NCI-H1105 treated with DMSO at 0.1 percent for 48 hours (cell line): ENCODE data around the gene C4orf36.

Source experiments
- DNase-seq: peaks from one replicate; lab custom pipeline; 2025; lab: John Stamatoyannopoulos, UW

Gene C4orf36, protein sequence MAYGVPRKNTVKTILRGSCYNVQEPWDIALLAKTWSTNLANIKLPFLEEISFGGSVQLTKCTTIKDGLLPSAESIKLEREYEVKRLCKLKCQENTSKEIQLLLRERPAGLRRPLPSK

DNA sequence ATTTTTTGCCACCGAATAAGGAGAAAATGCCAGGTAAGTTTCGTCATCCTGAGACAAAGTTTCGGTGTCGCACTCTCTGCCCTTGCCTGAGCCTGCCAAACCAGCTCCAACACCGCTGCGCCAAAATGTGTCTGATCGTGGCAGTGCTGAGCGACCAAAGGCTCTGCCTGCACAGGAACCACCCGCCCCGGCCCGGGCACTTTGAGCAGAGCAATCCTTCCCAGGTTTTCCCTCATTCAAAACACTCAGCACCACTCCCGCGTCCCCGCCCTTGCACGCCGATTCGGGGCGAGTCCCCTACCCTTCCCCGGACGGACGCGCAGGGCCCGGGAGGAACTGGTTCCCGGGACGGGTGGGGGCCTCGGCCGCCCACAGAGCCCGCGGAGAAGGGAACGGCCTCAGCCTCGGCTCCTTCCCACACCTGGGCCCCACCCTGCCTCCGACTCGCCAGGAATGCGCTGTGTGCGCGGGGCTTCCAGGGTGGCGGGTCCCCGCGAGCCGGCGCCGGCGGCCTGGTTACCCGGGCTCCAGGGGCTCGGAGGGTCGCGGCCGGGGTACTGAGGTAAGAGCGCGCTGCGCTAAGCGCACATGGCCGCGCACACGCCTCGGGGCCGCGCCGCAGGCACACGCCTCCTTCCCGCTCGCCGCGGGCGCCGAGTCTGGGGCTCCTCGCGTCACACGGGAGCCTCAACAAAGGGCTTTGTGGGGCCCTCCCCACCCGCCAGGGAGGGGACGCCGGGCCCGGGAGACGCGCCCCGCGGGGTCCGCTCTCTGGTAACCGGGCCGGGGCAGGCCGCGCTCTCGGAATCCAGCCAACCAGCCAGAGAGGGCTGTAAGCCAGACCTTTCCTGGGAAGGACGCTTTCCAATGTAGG lies at the start of gene C4orf36:
TSS of gene C4orf36 (minus strand) at position 661 of the 874 bp plus-strand sequence. CDS start 902 bp downstream, outside the sequence.
- DNase-seq = peak; percentile 62

DNA sequence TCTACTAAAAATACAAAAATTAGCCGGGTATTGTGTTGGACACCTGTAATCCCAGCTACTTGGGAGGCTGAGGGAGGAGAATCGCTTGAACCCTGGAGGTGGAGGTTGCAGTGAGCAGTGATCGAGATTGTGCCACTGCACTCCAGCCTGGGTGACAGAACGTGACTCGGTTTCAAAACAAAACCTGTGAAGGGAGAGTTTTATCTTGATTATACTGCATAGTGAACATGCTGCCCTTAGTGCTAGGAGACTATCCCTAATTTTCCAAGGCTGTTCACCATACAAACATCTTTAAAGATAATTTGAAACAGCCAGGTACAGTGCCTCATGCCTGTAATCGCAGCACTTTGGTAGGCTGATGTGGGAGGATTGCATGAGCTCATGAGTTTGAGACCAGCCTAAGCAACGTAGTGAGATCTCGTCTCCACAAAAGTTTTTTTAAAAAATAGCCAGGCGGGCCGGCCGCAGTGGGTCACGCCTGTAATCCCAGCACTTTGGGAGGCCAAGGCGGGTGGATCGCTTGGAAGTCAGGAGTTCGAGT lies 48.8 kb upstream of the C4orf36 start:
- DNase-seq = no peak

DNA sequence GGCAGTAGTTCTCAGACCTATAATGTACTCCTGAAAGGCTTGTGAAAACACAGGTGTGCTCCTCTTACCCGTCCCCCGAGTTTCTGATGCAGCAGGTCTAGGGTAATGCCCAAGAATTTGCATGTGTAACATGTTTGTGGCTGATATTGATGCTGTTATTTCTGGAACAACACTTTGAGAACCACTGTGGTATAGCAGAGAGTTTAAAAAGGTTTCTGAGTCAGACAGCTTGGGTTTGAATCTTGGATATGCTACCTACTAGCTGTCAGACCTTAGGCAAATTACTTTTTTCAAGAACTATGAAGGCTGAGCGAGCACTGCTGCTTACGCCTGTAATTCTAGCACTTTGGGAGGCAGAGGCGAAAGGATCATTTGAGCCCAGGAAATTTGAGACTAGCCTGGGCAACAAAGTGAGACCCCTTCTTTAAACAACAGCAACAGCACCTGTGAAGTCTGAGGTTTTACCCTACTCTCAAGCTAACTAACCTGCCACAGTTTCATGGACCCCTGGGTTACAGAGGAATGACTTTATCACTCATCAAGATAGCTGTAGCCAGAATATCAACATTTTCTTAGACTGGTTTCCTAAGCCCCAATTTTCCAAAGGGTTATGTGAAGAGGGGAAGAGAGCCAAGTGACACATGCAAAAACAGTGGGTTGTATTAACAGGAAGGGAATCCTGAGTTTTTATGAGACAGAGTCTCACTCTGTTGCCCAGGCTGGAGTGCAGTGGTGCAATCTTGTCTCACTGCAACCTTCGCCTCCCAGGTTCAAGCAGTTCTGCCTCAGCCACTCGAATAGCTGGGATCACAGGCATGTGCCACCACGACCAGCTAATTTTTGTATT lies 47.7 kb upstream of the C4orf36 start:
- DNase-seq = no peak

DNA sequence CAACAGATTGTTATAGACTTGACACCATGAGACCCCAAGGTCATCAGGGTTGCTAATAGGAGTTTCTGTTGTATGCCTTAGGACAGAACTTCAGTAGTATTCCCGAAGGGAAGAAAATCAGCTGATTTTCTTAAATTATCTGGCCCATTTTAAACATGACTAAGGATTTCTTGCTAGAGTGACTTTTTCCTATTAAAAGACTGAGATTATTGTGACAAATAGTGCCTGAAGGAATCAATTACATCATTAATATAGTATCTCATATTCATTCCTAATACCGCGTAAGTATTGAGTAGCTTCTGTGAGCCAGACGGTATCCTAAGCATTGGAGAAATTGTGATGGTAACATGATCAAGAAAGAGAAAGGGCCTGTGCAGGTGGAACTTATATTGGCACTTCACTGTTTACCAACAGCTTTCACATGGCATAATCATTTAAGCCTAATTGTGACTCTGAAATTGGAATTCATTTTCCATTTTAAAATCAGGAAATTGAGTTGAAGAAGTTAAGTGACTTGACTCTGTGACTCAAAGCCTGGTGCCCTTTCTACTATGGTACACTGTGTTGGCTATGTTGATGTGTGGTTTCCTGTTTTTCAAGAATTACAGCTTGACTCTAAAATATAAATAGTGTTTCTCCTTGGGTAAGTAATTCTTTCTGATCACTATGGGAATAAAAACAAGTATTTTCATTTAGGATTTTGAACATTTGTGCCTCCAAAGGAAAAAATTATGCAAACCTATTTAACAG lies 46.7 kb upstream of the C4orf36 start:
- DNase-seq = no peak

DNA sequence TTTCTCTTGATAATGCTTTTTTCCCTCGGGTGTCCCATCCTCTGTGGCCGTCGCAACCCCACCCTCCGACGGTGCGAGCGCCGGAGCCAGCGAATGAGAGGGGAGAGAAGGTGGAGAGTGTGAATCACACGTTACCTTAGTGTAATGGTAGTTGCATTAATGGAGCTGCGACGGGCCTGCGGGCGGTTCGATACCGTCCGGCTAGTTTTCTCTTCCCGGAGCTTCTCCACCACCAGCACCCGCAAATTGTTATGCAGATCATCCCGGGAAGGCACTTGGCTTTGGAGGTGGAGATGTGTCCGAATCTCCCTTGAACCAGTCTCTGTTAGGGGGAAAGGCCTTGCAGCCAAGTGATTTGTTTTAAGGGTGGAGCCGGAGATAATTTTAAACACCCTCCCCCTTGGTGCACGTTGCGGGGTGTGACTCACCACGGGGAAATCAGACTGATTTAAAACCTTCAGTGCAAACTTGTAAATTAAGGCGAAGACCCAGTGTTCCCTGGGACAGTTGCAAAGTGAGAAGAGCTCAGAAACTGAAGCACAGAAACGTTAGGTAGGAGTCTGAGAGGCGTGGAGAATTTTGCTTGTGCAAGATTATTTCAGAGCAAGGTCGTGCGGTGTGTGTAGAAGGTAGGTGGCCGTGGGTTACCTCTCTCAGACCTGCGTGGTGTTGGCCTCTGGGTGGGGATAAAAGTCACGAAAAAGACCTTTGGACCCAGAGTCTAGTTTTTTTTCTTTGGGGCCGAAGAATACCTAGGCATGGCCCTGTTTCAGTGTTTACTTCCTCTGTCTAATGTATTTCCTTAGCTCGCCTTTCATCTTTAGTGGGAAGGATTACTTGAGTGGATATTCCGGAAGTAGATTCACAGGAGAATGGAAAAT lies 43.9 kb upstream of the C4orf36 start:
- DNase-seq = no peak

DNA sequence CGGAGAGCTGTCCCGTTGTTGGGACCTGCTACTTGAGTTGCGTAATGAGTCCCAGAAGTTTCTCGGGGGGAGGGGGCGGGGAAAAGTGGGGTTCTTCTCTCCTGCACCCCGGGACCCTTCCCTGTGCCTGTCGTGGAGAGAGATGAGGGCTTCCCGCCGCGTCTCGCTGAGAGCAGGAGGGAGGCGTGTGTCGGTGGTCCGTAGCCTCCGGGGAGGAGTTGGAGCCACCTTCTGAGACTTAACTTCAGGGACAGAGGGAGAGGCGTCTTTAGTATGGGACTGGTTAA lies 43.3 kb upstream of the C4orf36 start:
- no peak for DNase-seq

DNA sequence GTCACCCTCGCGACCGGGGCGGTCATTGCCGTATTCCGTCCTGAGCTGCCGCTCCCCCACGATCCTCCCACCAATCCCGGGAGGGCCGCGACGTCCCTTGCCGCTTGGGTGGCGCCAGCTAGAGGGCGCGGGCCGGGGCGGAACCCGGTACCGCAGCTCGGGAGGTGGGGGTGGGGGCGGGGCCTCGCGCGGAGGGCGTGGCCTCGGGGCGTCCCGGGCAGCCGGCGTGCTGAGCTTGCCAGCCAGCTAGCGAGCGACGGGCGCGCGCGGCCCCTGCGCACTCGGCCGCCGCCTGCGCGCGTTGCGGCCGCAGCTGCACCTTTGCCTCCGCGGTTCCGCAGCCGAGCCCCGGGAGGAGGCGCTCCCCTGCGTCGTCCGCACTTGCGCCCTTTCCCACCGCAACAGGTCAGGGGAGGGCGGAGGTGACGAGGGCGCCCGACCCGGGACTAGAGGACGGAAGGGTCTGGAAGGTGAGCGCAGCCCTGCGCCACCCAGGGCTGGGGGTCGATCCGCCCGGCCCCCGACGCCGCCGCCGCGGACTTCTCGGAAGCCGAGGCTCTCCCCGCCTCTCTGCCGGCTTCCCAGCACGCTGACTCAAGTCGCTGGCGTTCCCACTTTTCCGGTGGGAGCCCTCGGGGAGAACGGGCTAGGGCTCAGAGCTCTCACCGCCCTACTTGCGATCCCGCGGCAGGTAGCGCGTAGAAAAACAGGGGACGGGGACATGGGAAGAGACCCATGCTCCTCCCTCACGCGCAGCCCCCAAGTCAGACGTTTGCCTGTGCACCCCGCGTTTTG lies 42.7 kb upstream of the C4orf36 start, which contains the start of gene AFF1:
TSS of gene AFF1 (plus strand) at position 241 of the 795 bp plus-strand sequence. CDS start 13,523 bp downstream, outside the sequence.
- DNase-seq = peak; percentile 60

DNA sequence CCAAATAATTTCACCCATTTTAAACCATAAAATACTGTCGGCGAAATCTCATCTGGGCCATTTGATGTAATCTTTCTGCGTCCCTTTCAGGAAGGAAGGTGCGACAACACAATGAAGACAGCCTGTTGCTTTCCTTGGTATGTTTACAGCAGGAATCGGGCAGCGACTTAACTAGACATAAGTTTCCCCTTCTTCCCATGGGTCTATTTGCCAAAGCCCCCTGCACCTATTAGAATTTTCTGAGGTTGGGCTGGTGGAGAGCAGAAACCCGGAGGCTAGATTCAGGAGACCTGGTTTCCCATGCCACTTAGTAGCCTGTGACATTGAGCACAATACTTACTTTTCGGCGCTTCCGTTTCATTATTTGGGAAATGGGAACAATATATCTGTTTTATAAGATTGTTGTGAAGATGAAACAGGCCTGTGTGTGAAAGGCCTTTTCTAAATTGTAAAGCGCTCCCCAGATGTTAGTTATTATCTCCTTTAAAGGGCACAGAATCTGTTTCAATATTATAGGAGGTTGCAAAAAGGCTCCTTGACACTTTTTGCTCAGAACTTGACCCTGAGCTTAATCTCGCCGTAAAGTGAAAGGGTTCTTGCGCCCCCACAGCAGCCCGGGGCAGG lies 42.0 kb upstream of the C4orf36 start:
- no peak for DNase-seq

DNA sequence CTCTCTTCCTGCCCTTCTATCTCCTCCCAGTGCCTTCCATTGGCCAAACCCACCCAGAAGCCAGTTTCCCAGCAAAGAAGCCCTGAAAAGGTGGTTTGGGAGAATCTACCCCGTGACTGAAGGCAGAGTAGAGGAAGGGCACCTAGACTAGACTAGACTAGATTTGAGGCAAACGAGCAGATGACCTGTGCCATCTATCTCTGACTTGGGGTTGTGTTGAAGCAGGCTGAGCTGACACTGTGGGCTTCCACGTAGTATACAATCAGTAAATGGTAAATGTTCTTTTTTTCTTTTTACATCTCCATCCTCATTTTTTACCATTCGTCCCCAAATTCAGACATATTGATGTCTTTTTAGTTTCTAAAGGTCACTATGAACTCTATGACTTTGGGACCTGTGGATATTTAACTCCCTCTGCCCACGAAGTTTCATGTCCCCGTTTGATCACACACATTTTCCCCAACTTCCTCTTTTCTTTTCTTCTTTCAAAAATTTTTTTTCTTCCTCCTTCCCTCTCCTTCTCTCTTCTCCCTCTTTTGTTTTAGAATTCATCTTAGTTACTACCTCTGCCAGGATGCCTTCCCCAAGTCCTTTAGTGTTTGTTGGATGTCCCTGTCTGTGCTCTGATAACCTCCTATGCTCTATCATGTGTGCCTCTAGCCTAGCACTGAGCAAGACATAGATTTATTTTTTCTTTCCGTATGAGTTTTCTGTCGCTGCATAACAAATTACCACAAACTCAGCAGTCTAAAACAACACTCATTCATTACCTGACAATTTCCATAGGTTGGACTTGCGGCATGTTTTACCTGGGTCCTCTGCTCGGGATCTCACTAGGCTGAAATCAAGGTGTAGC lies 36.4 kb upstream of the C4orf36 start:
- no peak for DNase-seq

DNA sequence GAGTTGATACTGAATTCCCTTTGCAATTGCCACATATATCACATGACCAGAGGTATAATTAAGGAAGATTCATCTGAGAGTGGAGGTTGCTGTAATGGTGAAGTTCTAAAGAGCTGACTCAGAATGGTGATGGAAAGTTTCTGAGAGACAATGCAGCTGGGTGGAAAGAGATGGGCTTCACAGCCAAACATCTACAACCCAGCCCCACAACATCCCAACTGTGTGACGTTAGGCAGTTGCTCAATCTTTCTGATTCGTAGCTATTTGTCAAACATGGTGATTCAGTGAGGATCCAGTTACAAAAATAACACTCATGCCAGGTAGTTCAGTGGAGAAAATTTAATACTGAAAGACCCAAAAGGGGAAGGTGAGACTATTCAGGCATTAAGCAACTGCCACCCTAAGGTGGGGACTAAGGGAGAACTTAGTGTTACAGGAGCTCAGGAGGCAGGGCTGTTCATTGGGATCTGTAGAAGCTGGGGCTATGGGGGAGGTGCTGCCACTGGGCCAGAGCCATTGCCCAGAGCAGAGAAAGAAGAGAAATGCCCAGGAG lies 35.7 kb upstream of the C4orf36 start:
- DNase-seq = no peak

DNA sequence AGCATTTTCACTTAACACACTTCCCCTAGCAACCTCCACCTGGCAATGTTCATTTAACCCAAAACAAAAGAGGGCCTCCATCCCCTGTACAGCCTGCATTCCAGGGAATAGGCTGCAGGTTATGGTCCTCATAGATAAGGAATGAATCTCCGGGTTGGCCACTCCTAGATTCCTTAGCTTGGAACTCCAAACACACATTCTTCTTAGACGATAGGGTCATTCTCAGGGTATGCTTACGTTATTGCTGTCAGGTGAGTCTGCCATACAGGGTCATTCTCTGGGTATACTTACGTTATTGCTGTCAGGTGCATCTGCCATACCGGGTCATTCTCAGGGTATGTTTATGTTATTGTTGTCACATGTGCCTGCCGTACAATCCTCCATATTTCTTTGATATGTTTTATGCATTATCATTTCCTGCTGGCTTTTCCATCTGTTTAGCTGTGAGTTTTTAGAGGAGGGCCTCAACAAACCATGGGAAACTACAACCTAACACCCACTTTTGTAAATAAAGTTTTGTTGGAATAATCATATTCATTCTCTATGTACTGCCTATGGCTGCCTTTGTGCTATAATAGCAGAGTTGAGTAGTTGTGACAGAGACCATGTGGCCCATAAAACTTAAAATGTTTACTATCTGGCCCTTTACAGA lies 34.3 kb upstream of the C4orf36 start:
- no peak for DNase-seq

DNA sequence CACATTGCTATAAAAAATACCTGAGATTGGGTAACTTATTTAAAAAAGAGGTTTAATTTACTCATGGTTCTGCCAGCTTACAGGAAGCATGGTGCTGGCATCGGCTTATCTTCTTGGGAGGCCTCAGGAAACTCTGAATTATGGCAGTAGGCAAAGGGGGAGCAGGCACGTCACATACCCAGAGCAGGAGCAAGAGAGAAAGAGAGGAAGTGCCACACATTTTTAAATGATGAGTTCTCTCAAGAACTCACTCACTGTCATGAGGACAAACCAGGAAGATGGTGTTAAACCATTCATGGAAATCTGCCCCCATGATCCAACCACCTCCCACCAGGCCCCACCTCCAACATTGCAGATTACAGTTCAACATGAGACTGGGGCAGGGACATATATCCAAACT lies 32.6 kb upstream of the C4orf36 start:
- DNase-seq = no peak

DNA sequence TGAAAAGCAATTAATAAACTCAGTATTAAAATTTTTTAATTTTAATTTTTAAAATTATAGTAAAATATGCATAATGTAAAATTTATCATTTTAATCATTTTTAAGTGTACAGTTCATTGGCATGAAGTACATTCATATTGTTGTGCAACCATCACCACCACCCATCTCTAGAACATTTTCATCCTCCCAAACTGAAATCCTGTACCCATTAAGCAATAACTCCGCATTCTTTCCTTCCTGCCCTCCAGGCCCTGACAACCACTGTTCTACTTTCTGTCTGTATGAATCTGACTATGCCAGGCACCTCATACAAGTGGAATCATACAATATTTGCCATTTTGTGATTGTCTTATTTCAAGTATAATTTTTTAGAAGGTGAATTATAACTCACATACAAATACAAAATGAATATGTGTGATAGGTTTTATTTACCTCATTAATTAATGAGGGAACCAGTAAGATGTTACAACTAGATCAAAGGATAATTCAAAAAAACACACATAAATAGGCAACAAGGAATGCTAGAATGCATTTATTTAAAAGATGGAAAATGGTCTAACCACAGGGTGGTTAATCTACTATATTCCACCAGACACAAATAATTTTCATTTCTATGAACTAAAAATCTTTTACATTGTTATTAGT lies 29.5 kb upstream of the C4orf36 start:
- no peak for DNase-seq

DNA sequence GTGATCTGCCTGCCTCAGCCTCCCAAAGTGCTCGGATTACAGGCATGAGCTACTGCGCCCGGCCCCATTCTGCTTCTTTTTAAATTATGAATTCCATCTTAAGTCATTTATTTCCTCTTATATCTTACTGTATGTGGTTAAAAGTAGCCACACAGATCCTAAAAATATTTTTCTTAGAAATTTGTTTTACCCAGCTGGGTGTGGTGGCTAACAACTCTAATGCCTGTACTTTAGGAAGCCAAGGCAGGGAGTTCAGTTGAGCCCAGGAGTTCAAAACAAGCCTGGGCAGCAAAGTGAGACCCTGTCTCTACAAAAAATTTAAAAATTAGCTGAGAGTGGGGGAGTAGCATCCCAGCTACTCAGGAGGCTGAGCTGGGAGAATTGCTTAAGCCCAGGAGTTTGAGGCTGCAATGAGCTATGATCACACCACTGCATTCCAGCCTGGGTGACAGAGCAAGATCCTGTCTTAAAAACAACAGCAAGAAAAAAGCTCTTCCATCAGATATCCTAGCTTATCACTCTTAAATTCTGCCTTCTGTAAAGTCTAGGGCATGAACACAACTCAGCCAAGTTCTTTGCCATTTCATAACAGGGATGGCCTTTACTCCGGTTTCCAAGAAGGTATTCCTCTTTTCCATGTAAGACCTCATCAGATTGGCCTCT lies 27.5 kb upstream of the C4orf36 start:
- DNase-seq = no peak

DNA sequence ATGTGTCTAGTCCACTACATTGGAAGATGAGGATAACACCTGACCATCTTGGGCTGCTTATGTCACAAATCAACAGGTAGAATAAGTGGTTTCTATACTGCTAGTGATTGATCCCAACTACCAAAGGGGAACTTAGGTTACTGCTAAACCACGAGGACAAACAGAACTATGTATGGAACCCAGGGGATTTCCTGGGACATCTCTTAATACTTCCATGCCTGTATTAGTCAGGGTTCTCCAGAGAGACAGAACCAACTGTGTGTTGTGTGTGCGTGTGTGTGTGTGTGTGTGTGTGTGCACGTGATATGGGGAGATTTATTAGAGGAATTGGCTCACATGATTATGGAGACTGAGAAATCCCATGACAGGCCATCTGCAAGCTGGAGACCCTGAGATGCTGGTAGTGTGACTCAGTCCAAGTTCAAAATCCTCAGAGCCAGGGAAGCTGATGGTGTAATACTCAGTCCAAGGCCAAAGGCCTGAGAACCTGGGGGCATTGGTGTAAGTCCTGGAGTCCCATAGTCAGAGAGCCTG lies 26.4 kb upstream of the C4orf36 start:
- DNase-seq = no peak
